ENCODE results near the gene HOXD12.

HOXD12 gene

GRCh38 chr2:176118601-176119339, 19.2 kb downstream of the HOXD12 start:
- DNase-seq (ENCODE audit: low read depth, low spot score): no peak

- DNase-seq (ENCODE audit: low read depth, low spot score): no peak
Measured at GRCh38 chr2:176120364-176121189, 21.0 kb downstream of the HOXD12 start.

GRCh38 chr2:176121190-176122051, 21.8 kb downstream of the HOXD12 start:
- no peak for DNase-seq (ENCODE audit: low read depth, low spot score)

GRCh38 chr2:176122052-176122682, 22.6 kb downstream of the HOXD12 start:
- DNase-seq (ENCODE audit: low read depth, low spot score): no peak

- no peak for DNase-seq (ENCODE audit: low read depth, low spot score)
Measured at GRCh38 chr2:176122683-176123410, 23.3 kb downstream of the HOXD12 start, which contains the start of gene HOXD9. TSS of gene HOXD9 (plus strand) at chr2:176122719. CDS start at chr2:176122769, 50 bp downstream.

GRCh38 chr2:176123411-176124109, 24.0 kb downstream of the HOXD12 start:
- no peak for DNase-seq (ENCODE audit: low read depth, low spot score)

GRCh38 chr2:176124110-176124946, 24.7 kb downstream of the HOXD12 start:
- no peak for DNase-seq (ENCODE audit: low read depth, low spot score)

GRCh38 chr2:176124947-176125771, 25.6 kb downstream of the HOXD12 start:
- DNase-seq (ENCODE audit: low read depth, low spot score): no peak

- no peak for DNase-seq (ENCODE audit: low read depth, low spot score)
Measured at GRCh38 chr2:176125772-176126054, 26.1 kb downstream of the HOXD12 start.

GRCh38 chr2:176126929-176127773, 27.6 kb downstream of the HOXD12 start:
- no peak for DNase-seq (ENCODE audit: low read depth, low spot score)

- no peak for DNase-seq (ENCODE audit: low read depth, low spot score)
Measured at GRCh38 chr2:176127774-176128072, 28.1 kb downstream of the HOXD12 start.

- no peak for DNase-seq (ENCODE audit: low read depth, low spot score)
Measured at GRCh38 chr2:176128172-176128981, 28.8 kb downstream of the HOXD12 start.

- no peak for DNase-seq (ENCODE audit: low read depth, low spot score)
Measured at GRCh38 chr2:176128982-176129796, 29.6 kb downstream of the HOXD12 start, which contains the start of gene HOXD8. TSS of gene HOXD8 (plus strand) at chr2:176129705. CDS start at chr2:176130367, 662 bp downstream.

- no peak for DNase-seq (ENCODE audit: low read depth, low spot score)
Measured at GRCh38 chr2:176129813-176130146, 30.2 kb downstream of the HOXD12 start.

- DNase-seq (ENCODE audit: low read depth, low spot score): no peak
Measured at GRCh38 chr2:176130147-176130956, 30.8 kb downstream of the HOXD12 start.
